ENCODE results near the gene KRT15. TPM values are rescaled to one million over a fixed set of nuclear protein-coding genes. Genes with fewer than 3 reads are reported as not detected.
A peak's percentile ranks its signal among the peaks of the same experiment; 100 is the strongest.

KRT15 gene
- polyA plus RNA-seq, 1 donor (not counting 4 experiments of a cell fraction or from before 2014, with no cell fraction given) = 729 TPM

DNA sequence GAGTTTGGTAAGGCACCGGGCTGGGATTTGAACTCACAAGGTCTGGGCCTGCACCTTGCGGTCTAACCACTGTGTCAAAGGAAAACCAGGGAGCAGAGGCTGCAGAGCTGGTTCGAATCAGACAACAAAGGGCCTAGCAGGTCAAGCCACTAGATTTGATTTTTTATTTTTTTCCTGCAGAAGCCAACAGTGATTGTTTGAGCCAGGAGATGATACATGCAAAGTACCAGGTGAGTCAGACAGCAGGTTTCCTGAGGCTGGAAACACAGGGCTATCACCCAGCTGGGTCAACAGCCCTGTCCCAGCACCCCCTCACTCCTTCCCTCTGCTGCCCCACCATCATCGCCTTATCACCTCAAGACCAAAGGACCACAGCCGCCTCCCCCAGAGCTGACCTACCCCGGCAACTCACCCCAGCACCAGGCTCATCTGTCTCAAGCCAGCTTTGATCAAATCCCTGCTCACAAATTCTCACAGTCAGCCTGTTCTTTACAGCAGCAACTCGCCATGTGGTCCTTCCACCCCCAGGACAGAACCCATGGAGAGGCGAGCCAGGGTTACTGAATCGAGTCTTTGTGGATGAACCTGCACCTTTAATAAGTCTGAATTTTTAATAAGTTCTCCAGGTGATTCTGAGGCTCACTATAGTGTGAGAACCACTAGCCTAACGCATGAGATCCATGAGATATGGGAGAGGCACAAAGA lies 22.4 kb upstream of the KRT15 start:
- H3K4me3 ChIP-seq (ENCODE audit: control insufficient read depth in 2 of 3, extremely low read depth in 1 of 3, insufficient read depth in 2 of 3, low read depth in 1 of 3, low read length in 3 of 3) = no peak overlapping the region
- H4K20me1 ChIP-seq (ENCODE audit: control insufficient read depth, extremely low read depth, insufficient read depth, low read length) = no peaks in the 10 kb centered on the region
- no peak overlapping the region for H3K4me2 ChIP-seq (ENCODE audit: control insufficient read depth, extremely low read depth, insufficient read depth, low read depth, low read length)
- H3K4me1 ChIP-seq (ENCODE audit: control insufficient read depth, extremely low read depth, insufficient read depth, low read length) = peaks cover 51% of the 10 kb centered on the region
- no peaks in the 10 kb centered on the region for H3K36me3 ChIP-seq (ENCODE audit: control insufficient read depth in 2 of 2, extremely low read depth in 1 of 2, insufficient read depth in 2 of 2, low read length in 2 of 2)
- DNase-seq (ENCODE audit: low read depth, low spot score) (no peak), FAIRE-seq (peak; percentile 94)
- H3K79me2 ChIP-seq (ENCODE audit: control insufficient read depth, insufficient read depth, low read length) = no peaks in the 10 kb centered on the region
- H3K9ac ChIP-seq (ENCODE audit: control insufficient read depth, extremely low read depth, insufficient read depth, low read length) = no peak overlapping the region
- H2AFZ ChIP-seq (ENCODE audit: control insufficient read depth, low read length) = no peak overlapping the region
- TF ChIP-seq, protein P1, sequence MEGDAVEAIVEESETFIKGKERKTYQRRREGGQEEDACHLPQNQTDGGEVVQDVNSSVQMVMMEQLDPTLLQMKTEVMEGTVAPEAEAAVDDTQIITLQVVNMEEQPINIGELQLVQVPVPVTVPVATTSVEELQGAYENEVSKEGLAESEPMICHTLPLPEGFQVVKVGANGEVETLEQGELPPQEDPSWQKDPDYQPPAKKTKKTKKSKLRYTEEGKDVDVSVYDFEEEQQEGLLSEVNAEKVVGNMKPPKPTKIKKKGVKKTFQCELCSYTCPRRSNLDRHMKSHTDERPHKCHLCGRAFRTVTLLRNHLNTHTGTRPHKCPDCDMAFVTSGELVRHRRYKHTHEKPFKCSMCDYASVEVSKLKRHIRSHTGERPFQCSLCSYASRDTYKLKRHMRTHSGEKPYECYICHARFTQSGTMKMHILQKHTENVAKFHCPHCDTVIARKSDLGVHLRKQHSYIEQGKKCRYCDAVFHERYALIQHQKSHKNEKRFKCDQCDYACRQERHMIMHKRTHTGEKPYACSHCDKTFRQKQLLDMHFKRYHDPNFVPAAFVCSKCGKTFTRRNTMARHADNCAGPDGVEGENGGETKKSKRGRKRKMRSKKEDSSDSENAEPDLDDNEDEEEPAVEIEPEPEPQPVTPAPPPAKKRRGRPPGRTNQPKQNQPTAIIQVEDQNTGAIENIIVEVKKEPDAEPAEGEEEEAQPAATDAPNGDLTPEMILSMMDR (optimal IDR thresholded peaks at IDR 0.05 in 1 of 3, IDR thresholded peaks at IDR 0.05 in 1 of 3, conservative IDR thresholded peaks at IDR 0.05 in 1 of 3; ENCODE audit: extremely low read depth in 1 of 3, insufficient read depth in 2 of 3, low read length in 3 of 3) = no peak
- TF ChIP-seq EZH2 (IDR thresholded peaks at IDR 0.05; ENCODE audit: low read length) = no peak
- H3K9me1 ChIP-seq (ENCODE audit: control insufficient read depth, extremely low read depth, insufficient read depth, low read length) = no peaks in the 10 kb centered on the region
- H3K27ac ChIP-seq (ENCODE audit: control insufficient read depth, insufficient read depth, low read length) = no peak overlapping the region
- no peaks in the 10 kb centered on the region for H3K9me3 ChIP-seq (ENCODE audit: control insufficient read depth, low read depth, low read length)
- H3K27me3 ChIP-seq (ENCODE audit: control insufficient read depth, extremely low read depth, insufficient read depth, low read length) = no peaks in the 10 kb centered on the region
- dilution Hi-C loops (cut with MboI; ENCODE audit: extremely low pct_ligation_motif_present, low sequenced_read_pairs) = no loop called here

DNA sequence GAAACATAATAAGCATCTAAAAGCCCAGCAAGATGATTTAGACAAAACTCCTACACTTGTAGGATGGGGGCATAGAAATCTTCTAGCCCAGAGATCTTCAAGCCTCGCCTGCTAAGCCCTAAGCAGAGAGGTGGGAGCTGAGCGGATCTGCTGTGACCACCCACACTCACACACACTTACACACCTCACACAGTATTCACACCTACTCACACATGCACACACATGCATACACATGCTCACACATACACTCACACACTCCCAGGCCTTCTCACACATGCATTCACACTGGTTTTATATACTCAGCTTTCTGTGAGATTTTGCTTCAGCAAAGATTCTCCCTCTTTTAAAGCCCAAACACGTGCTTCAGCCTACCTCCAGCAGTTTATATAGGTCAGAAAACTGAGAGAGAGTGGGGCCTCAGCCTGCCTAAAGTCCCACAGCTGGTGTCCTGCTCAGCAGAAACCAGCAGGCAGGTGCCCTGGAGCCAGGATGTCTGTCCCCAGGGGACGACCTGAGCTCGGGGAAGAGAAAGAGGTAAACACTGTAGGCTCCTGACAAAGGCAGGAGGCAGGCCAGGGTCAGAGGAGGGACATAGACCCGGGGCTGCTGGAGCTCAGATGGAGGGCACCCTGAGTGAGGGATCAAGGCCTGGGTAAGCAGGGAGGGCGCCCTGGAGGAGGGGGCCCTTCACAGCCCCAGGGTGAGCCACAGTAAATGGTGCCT lies 21.4 kb upstream of the KRT15 start:
- dilution Hi-C loops (cut with MboI; ENCODE audit: extremely low pct_ligation_motif_present, low sequenced_read_pairs) = no loop called here
- H3K4me3 ChIP-seq (ENCODE audit: control insufficient read depth in 2 of 3, extremely low read depth in 1 of 3, insufficient read depth in 2 of 3, low read depth in 1 of 3, low read length in 3 of 3) = no peak overlapping the region
- H2AFZ ChIP-seq (ENCODE audit: control insufficient read depth, low read length) = no peak overlapping the region
- H3K9ac ChIP-seq (ENCODE audit: control insufficient read depth, extremely low read depth, insufficient read depth, low read length) = no peak overlapping the region
- TF ChIP-seq, protein P1 (optimal IDR thresholded peaks at IDR 0.05 in 1 of 3, IDR thresholded peaks at IDR 0.05 in 1 of 3, conservative IDR thresholded peaks at IDR 0.05 in 1 of 3; ENCODE audit: extremely low read depth in 1 of 3, insufficient read depth in 2 of 3, low read length in 3 of 3) = no peak
- no peak for TF ChIP-seq EZH2 (IDR thresholded peaks at IDR 0.05; ENCODE audit: low read length)
- peaks cover 55% of the 10 kb centered on the region for H3K4me1 ChIP-seq (ENCODE audit: control insufficient read depth, extremely low read depth, insufficient read depth, low read length)
- no peak overlapping the region for H3K27ac ChIP-seq (ENCODE audit: control insufficient read depth, insufficient read depth, low read length)
- H3K79me2 ChIP-seq (ENCODE audit: control insufficient read depth, insufficient read depth, low read length) = no peaks in the 10 kb centered on the region
- DNase-seq (ENCODE audit: low read depth, low spot score) (no peak), FAIRE-seq (peak; percentile 49)
- no peaks in the 10 kb centered on the region for H3K27me3 ChIP-seq (ENCODE audit: control insufficient read depth, extremely low read depth, insufficient read depth, low read length)
- H3K9me3 ChIP-seq (ENCODE audit: control insufficient read depth, low read depth, low read length) = no peaks in the 10 kb centered on the region
- H4K20me1 ChIP-seq (ENCODE audit: control insufficient read depth, extremely low read depth, insufficient read depth, low read length) = no peaks in the 10 kb centered on the region
- no peaks in the 10 kb centered on the region for H3K9me1 ChIP-seq (ENCODE audit: control insufficient read depth, extremely low read depth, insufficient read depth, low read length)
- H3K4me2 ChIP-seq (ENCODE audit: control insufficient read depth, extremely low read depth, insufficient read depth, low read depth, low read length) = no peak overlapping the region
- no peaks in the 10 kb centered on the region for H3K36me3 ChIP-seq (ENCODE audit: control insufficient read depth in 2 of 2, extremely low read depth in 1 of 2, insufficient read depth in 2 of 2, low read length in 2 of 2)
